ENCODE results near the gene BAIAP2L1.

BAIAP2L1 gene

DNA sequence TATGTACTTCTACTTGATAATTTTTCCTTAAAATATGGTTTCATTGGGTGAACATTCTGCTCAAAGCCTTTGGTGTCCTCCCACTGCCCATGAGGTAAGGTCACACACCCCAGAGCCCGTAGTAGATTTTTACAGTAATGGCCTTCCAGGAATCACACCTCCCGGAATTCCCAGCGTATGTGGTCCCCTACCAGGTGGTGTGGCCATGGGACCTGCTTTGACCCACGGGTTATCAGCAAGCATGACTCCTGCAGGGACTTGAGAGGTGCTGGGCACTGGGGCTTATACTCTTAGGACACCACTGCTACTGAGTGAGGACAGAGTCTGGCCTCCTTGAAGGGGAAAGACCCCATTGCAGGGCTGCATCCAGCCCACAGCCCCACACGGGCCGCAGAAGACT is 42.2 kb downstream of the BAIAP2L1 start:
- ATAC-seq: no peak
- DNase-seq: no peak

GRCh38 chr7:98357751-98358161 is 43.1 kb downstream of the BAIAP2L1 start:
- no peak for ATAC-seq

GRCh38 chr7:98355250-98355538 is 45.7 kb downstream of the BAIAP2L1 start:
- ATAC-seq: no peak

More at GRCh38 chr7:98357751-98358161, 43.1 kb downstream of the BAIAP2L1 start:
- DNase-seq: no peak

DNA sequence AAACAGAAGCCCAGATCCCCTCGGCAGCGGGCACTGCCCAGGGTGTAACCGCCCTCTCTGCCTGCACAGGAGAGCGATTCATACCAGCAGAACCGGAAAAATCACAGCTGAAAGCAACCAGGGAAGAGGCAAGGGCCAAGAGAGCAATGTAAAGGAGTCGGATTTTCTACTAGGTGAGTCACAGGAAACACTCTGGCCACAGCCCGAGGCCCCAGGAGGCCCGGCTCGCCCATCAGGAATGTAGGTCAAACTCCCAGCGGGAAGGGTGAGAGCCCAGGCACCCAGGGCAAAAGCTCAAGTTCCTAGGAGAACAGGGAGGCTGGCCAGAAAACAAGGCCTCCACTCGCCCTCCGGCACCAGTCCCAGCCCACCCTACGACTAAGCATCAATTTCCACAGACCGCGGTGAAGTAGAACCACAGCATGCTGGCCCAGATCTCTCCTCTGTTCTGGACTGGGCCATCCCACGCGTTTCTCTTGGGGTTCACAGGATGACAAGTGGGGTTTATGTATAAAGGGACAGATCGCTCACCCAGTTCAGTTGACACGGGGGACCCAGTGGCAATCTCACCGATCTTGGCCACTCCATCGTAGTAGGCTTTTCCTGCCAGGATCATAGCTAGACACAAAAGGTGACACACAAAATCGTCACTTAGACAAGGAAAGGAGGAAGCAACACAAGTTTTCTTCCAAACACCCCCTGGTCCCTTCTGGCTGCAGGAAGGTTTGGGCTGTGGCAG is 46.2 kb downstream of the BAIAP2L1 start:
- no peak for DNase-seq
- ATAC-seq: no peak

More at GRCh38 chr7:98355250-98355538, 45.7 kb downstream of the BAIAP2L1 start:
- DNase-seq: no peak

- no peak for ATAC-seq
- no peak for DNase-seq
Measured at GRCh38 chr7:98354052-98354451, 46.8 kb downstream of the BAIAP2L1 start.

- DNase-seq (no peak), ATAC-seq (no peak)
Measured at GRCh38 chr7:98352621-98353020, 48.3 kb downstream of the BAIAP2L1 start.

- ATAC-seq (no peak), DNase-seq (no peak)
Measured at GRCh38 chr7:98351136-98351535, 49.8 kb downstream of the BAIAP2L1 start.

- ATAC-seq (no peak), DNase-seq (no peak)
Measured at GRCh38 chr7:98348726-98349474, 52.0 kb downstream of the BAIAP2L1 start.

GRCh38 chr7:98346515-98347069 is 54.3 kb downstream of the BAIAP2L1 start:
- DNase-seq (no peak), ATAC-seq (no peak)

- no peak for ATAC-seq
Measured at GRCh38 chr7:98341106-98341505, 59.8 kb downstream of the BAIAP2L1 start.

DNA sequence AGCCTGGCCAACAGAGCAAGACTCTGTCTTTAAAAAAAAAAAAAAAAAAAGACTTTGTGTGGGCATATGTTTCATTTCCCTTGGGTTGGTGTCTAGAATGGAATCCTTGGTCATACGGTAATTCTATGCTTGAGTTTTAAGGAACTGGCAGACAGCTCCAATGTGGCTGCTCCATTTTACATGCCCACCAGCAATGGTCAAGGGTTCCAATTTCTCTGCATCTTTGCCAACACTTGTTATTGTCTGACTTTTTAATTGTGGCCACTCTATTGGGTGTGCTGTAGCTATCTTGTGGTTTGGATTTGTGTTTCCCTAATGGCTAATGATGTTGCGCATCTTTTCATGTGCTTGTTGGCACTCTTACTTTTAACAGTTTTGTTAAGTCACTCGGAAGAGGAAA is 61.8 kb downstream of the BAIAP2L1 start:
- ATAC-seq: no peak
- DNase-seq: no peak

More at GRCh38 chr7:98341106-98341505, 59.8 kb downstream of the BAIAP2L1 start:
- DNase-seq: no peak

DNA sequence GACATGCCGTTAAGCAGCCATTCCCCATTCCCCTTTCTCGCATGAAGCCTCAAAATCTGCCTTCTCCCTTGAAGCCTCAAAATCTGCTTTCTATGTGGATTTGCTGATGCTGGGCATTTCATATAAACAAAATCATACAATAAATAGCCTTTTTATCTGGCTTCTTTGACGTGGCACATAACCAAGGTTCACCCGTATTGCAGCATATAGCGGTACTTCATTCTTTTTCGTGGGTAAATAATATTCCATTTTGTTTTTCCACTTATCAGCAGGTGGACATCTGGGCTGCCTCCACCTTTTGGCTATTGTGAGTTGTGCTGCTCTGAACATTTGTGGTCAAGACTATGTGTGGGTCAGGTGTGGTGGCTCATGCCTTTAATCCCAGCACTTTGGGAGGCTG is 62.4 kb downstream of the BAIAP2L1 start:
- DNase-seq: no peak
- no peak for ATAC-seq

- no peak for ATAC-seq
Measured at GRCh38 chr7:98335411-98335977, 65.4 kb downstream of the BAIAP2L1 start.

DNA sequence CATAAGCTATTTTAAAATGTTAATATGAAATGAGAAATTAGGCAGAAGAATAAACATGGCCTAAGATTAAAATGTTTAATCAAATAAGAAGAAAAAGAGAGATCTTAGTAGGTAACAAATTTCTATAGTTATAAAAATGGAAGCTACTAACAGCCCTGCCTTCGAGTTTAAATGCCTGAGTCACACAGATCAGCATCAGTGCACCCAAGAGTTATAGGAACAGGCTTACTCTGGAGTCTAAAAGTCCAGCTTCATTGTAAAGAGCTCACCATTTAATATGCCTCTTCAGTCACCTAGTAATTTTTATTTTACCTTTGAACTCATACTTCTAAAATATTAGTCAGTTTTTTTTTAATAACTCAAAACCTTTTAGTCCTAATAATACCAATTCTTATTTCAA is 66.8 kb downstream of the BAIAP2L1 start:
- DNase-seq (no peak), ATAC-seq (no peak)

More at GRCh38 chr7:98335411-98335977, 65.4 kb downstream of the BAIAP2L1 start:
- no peak for DNase-seq

DNA sequence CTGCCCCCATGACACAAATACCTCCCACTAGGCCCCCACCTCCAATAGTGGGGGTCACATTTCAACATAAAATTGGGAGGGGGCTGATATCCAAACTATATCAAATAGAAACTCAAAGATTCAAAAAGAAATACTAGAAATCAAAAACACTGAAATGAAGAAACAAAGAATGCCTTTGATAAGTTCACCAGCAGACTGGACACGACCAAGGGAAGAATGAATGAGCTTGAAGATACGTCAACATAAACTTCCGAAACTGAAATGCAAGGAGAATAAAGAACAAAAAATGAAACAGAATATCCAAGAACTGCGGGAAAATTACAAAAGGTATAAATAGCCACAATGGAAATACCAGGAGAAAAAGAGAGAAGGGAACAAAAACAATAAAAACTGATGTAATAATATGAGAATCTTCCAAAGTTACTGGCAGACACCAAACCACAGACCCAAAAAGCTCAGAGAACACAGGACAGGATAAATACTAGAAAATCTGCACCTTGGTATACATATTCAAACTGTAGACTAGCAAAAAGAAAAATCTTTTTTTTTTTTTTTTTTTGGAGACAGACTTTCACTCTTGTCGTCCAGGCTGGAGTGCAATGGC is 69.9 kb downstream of the BAIAP2L1 start:
- DNase-seq: no peak
- no peak for ATAC-seq

- no peak for ATAC-seq
Measured at GRCh38 chr7:98329791-98330373, 71.0 kb downstream of the BAIAP2L1 start.

GRCh38 chr7:98329100-98329790 is 71.6 kb downstream of the BAIAP2L1 start:
- no peak for DNase-seq
- no peak for ATAC-seq

More at GRCh38 chr7:98329791-98330373, 71.0 kb downstream of the BAIAP2L1 start:
- DNase-seq: no peak

- no peak for ATAC-seq
- DNase-seq: no peak
Measured at GRCh38 chr7:98324782-98325181, 76.1 kb downstream of the BAIAP2L1 start.

DNA sequence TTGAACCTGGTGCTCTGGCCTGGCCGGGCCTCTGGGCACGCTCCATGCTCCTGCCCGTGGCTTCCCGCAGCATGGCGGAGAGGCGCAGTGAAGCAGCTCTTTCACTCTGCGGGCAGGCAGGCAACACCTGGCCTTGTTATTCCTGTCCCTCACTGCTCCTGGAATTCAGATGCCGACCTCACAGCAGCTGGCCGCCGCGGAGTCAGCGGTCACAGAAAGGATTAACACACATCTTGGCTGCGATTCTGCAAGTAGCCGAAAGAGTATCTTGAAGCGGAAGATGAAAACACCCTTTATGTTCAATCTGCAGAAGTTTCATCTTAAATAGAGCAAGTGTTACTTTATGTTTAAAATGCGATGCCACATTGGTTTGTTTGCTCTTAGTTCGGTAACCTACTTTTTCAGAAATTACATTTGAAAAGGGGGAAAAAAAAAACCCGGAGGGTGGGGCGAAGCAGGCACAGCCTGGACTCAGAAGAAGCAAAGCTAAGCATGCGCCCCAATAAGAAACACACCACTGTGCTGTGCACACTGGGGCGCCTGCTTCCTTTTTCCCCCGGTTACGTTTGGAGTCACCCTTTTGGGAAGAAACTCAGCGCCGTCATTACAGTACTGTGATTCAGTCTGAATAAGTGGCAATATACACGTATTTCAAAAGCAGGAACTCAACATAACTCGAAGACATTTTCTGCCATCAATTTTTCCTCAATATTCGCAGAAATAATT is 77.1 kb downstream of the BAIAP2L1 start:
- DNase-seq: no peak
- ATAC-seq: no peak

DNA sequence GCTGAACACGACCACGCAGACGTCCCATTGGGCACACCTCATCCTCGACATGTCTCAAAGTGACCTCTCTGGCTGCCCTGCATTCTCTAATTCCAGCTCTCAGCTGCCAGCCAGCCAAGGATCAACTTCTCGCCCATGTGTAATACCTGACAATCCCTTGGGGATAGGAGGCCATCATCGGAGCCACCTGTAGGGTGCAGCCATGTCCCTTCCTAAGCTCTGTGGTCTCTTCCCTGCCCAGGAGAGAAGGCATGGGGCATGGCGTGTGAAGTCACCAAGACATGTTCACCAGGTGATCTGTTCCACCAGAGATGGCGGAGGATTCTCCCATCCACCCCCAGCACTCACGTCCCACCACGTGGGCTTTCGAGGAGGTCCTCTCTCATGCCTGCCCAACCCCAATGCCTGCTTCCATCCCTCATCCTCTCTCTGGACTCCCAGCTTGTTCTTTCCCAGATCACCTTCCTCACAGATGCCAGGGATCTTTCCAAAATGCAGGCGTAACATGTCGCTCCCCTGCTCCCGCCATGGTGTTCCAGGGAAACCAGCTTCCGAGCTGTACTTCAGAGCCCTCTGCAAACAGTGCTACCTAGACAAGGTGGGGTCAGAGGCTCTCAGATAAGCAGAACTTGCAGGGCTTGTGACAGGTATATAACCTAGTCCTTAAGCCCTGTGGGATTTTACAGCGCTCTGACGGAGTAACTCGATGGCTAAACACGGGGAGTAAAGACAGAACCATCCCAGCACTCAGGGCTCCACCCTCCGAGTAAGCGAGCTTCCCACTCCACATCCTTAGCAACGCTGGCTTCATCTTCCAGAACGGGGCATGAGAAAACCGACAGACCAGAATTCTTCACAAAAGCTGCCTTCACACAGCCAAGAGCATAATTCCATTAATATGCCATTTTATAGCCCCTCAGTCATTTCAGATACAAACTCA is 78.3 kb downstream of the BAIAP2L1 start:
- no peak for ATAC-seq
- DNase-seq: no peak
